ENCODE measurements around the gene MEGF6. TPM values are rescaled to one million over a fixed set of nuclear protein-coding genes. Genes with fewer than 3 reads are reported as not detected.
"Not testable (repeated sequence)": the region's sequence is repeated elsewhere in the genome, so short reads cannot be mapped to it uniquely, and the experiment has no call there.

Gene MEGF6
- total and polyA plus RNA-seq, 11 donors = 1.9 to 16.2 (median 5.1) TPM

GRCh38 chr1:3575993-3576392 lies 35.3 kb downstream of the MEGF6 start:
- 90 to 93% (median 93%) methylated on average over 9 to 15 of the region's 15 CpGs for WGBS, 4 donors

GRCh38 chr1:3575515-3575914 lies 35.8 kb downstream of the MEGF6 start:
- H3K27ac ChIP-seq; H3K4me1 ChIP-seq; intact Hi-C loops (cut with DNase I); H3K36me3 ChIP-seq; DNase-seq; H3K4me3 ChIP-seq; ATAC-seq; H3K27me3 ChIP-seq; H3K9me3 ChIP-seq: not testable (repeated sequence)
- WGBS, 4 donors = 74 to 80% (median 79%) methylated on average over 6 of the region's 6 CpGs

More at GRCh38 chr1:3575993-3576392, 35.3 kb downstream of the MEGF6 start:
- ATAC-seq (no peak), DNase-seq (no peak)
- Histone ChIP-seq H3K27ac (no peak overlapping the region), H3K27me3 (no peaks in the 10 kb centered on the region), H3K4me3 (no peak overlapping the region), H3K36me3 (no peaks in the 10 kb centered on the region), H3K4me1 (peaks cover 0 to 7% (median 0%) of the 10 kb centered on the region in 12 donors), H3K9me3 (no peaks in the 10 kb centered on the region)
- intact Hi-C loops (cut with DNase I) = no loop called here
- TF ChIP-seq CTCF (IDR thresholded peaks at IDR 0.05) = no peak
- no peak for TF ChIP-seq POLR2A (IDR thresholded peaks at IDR 0.05)

GRCh38 chr1:3573500-3573899 lies 37.8 kb downstream of the MEGF6 start:
- ATAC-seq = peak in 2 of 4 donors; percentile 16 to 33
- Histone ChIP-seq H3K27me3 (no peaks in the 10 kb centered on the region), H3K9me3 (no peaks in the 10 kb centered on the region), H3K36me3 (no peaks in the 10 kb centered on the region), H3K4me3 (no peak overlapping the region), H3K27ac (no peak overlapping the region), H3K4me1 (peaks cover 0 to 7% (median 0%) of the 10 kb centered on the region in 12 donors)
- DNase-seq = no peak
- intact Hi-C loops (cut with DNase I) = no loop called here
- no peak for TF ChIP-seq CTCF (IDR thresholded peaks at IDR 0.05)
- TF ChIP-seq POLR2A (IDR thresholded peaks at IDR 0.05) = no peak
- 55 to 100% (median 57%) methylated on average over 1 to 9 of the region's 9 CpGs for WGBS, 4 donors

GRCh38 chr1:3572638-3573037 lies 38.7 kb downstream of the MEGF6 start:
- H3K9me3 ChIP-seq; ATAC-seq; H3K36me3 ChIP-seq; H3K4me1 ChIP-seq; H3K27ac ChIP-seq; intact Hi-C loops (cut with DNase I); DNase-seq; H3K27me3 ChIP-seq; H3K4me3 ChIP-seq: not testable (repeated sequence)
- WGBS, 4 donors = 97 to 100% (median 100%) methylated on average over 1 of the region's 1 CpG; no CpG with 5 or more reads in 1 of the 4 donors

- Histone ChIP-seq H3K4me1 (peaks cover 0 to 7% (median 0%) of the 10 kb centered on the region in 12 donors), H3K27me3 (no peaks in the 10 kb centered on the region), H3K27ac (no peak overlapping the region), H3K36me3 (no peaks in the 10 kb centered on the region), H3K4me3 (no peak overlapping the region), H3K9me3 (no peaks in the 10 kb centered on the region)
- ATAC-seq (no peak), DNase-seq (no peak)
- 85 to 91% (median 87%) methylated on average over 6 of the region's 6 CpGs for WGBS, 4 donors
- intact Hi-C loops (cut with DNase I) = no loop called here
- TF ChIP-seq POLR2A (IDR thresholded peaks at IDR 0.05) (no peak), CTCF (IDR thresholded peaks at IDR 0.05) (no peak)
Observed at GRCh38 chr1:3571263-3571662, 40.0 kb downstream of the MEGF6 start.

Data from heart left ventricle (tissue), 16 donors.